ENCODE results near the gene TRA2A.
A peak's percentile ranks its signal among the peaks of the same experiment; 100 is the strongest.

Gene TRA2A

DNA sequence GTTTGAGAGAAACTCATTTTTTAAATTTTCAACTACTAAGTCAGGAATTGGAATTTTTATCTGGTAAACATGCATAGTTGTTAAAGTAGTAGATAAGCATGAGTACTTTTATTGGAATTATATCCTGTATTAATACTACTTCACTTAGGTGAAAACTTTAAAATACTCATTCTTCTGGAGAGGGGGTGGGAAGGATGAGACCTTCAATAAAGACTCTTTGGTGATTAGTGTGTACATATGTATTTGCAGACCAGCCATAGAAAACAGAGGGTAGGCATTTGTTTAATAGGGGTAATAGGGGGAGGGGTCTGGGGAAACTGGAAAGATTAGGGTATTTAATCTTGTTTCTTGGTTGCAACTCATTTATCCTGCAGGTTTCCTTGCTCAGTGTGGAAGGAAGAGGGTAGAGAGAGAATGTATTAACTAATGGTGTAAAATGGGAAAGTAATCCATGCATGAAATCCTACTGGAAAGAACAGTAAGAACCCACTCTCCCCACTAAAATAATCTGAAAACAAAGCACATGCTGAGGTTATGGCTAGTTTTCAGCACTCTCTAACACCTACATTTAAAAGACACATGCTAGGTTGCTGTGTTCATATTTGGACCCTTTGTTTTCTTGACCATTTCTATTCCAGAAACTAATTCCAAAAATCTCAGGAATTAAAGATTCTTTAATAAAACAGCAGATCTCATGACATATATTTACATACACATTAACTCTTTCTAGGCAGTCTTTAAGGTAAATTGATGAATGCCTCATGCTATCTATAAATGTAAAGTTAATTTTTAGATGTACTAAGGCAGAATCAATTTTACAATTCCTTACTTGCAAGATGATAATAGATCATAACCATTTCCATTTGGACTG lies 55.3 kb downstream of the TRA2A start:
- Histone ChIP-seq H3K27me3 (ENCODE audit: control insufficient read depth in 1 of 2, insufficient read depth in 2 of 2, low read length in 2 of 2) (peaks cover 66 to 71% of the 10 kb centered on the region in 2 donors), H3K9ac (ENCODE audit: low read depth in 1 of 2, low read length in 2 of 2) (no peak overlapping the region), H3K27ac (ENCODE audit: low read depth, low read length) (no peak overlapping the region), H3K4me3 (ENCODE audit: low read depth in 1 of 2, low read length in 2 of 2) (no peak overlapping the region), H3K4me1 (ENCODE audit: control insufficient read depth in 1 of 2, insufficient read depth in 2 of 2, low read length in 2 of 2) (peaks cover 16 to 18% of the 10 kb centered on the region in 2 donors), H3K9me3 (ENCODE audit: control insufficient read depth in 1 of 2, low read length in 2 of 2) (no peaks in the 10 kb centered on the region), H3K36me3 (ENCODE audit: control insufficient read depth in 1 of 2, insufficient read depth in 2 of 2, low read length in 2 of 2) (no peaks in the 10 kb centered on the region)

DNA sequence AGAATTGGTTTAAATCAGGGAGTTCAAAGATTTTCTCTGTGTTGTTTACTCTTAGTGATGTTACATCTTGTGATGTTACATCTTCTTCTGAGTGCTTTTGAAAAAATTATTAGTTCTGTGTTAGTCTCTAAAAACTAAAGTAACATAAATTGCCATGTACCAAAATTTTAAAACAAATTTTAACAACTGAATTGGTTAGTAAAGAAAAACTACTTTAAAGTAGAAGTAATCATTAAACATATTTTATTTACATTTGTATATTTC lies 56.3 kb downstream of the TRA2A start:
- Histone ChIP-seq H3K27ac (ENCODE audit: low read depth, low read length) (no peak overlapping the region), H3K27me3 (ENCODE audit: control insufficient read depth in 1 of 2, insufficient read depth in 2 of 2, low read length in 2 of 2) (peaks cover 72 to 77% of the 10 kb centered on the region in 2 donors), H3K9me3 (ENCODE audit: control insufficient read depth in 1 of 2, low read length in 2 of 2) (no peaks in the 10 kb centered on the region), H3K36me3 (ENCODE audit: control insufficient read depth in 1 of 2, insufficient read depth in 2 of 2, low read length in 2 of 2) (no peaks in the 10 kb centered on the region), H3K4me1 (ENCODE audit: control insufficient read depth in 1 of 2, insufficient read depth in 2 of 2, low read length in 2 of 2) (peaks cover 19 to 22% of the 10 kb centered on the region in 2 donors), H3K9ac (ENCODE audit: low read depth in 1 of 2, low read length in 2 of 2) (no peak overlapping the region), H3K4me3 (ENCODE audit: low read depth in 1 of 2, low read length in 2 of 2) (no peak overlapping the region)

DNA sequence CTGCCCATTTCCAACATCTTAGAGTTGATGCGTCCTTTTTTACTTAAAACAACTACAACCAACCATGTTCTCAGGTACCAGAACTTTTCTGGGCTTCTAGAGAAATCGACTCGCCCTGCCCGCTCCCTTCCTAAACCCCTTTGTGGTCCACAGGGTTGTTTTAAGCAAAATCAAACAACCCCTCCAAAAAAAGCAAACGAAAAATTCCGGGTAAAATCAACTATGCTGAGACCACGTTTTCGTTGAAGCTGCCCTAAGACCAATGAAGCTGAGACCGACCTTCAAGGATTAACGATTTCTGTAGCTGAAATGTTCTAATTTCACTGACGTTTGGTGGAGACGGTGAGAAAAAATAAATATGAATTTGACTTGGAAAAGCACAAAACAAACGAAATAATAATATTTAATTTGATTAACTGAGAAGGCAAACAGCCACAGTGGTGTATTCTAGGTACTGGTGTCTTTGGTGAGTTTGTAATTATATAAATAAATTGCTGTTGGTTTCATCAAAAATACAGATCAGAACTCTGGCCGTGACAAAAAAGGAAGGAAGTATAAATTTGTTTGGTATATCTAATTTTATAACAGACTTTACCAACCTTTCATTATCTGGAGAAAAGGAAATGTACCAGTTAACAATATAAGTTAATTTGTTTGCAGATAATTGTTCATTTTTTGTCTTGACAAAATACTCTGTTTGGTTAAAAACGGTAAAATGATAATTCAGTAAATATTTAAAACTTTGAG lies 56.8 kb downstream of the TRA2A start:
- Histone ChIP-seq H3K36me3 (ENCODE audit: control insufficient read depth in 1 of 2, insufficient read depth in 2 of 2, low read length in 2 of 2) (no peaks in the 10 kb centered on the region), H3K9ac (ENCODE audit: low read depth in 1 of 2, low read length in 2 of 2) (no peak overlapping the region), H3K4me3 (ENCODE audit: low read depth in 1 of 2, low read length in 2 of 2) (peak overlapping the region; percentile 36 to 62), H3K27ac (ENCODE audit: low read depth, low read length) (no peak overlapping the region), H3K4me1 (ENCODE audit: control insufficient read depth in 1 of 2, insufficient read depth in 2 of 2, low read length in 2 of 2) (peaks cover 24% of the 10 kb centered on the region in 2 donors), H3K27me3 (ENCODE audit: control insufficient read depth in 1 of 2, insufficient read depth in 2 of 2, low read length in 2 of 2) (peaks cover 77 to 81% of the 10 kb centered on the region in 2 donors), H3K9me3 (ENCODE audit: control insufficient read depth in 1 of 2, low read length in 2 of 2) (no peaks in the 10 kb centered on the region)

DNA sequence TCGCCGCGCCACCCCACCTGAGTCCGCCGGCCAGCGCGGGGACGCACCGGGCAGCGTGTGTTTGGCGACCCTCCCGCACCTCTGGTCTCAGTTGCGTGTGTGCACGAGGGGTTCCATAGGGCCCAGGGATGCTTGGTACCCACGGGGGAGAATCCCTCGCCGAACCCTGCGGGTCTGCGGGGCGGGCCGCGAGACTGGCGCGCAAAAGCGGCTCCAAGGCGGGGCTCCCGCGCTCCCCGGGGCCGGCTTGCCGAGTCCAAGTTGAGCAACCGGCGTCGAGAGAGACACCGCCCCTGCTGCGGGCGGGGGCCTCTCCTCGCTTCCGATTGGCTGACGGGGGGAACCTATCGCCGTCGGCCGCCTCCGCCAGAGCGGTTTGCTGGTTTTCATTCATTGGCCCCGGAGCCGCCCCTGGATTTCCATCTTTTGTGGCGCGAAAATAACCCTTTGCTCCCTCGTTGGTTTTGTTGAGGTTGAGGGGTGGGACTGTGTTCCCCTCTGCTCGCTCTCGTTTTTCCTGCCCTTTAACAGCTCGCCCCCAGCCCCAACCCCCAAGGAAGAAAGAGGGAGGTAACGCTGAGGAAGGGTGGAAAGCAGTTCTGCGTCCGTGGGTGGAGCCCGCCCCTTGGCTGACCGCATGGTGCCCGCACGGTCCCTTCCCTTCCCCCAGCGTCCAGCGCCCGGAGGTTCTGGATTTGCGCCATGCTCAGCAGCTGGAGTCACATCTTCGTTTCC lies 57.5 kb downstream of the TRA2A start:
- H3K27ac ChIP-seq (ENCODE audit: low read depth, low read length) = no peak overlapping the region
- no peaks in the 10 kb centered on the region for H3K36me3 ChIP-seq (ENCODE audit: control insufficient read depth in 1 of 2, insufficient read depth in 2 of 2, low read length in 2 of 2)
- H3K27me3 ChIP-seq (ENCODE audit: control insufficient read depth in 1 of 2, insufficient read depth in 2 of 2, low read length in 2 of 2) = peaks cover 78 to 88% of the 10 kb centered on the region in 2 donors
- H3K4me1 ChIP-seq (ENCODE audit: control insufficient read depth in 1 of 2, insufficient read depth in 2 of 2, low read length in 2 of 2) = peaks cover 25 to 28% of the 10 kb centered on the region in 2 donors
- peak overlapping the region; percentile 62 to 65 for H3K4me3 ChIP-seq (ENCODE audit: low read depth in 1 of 2, low read length in 2 of 2)
- no peaks in the 10 kb centered on the region for H3K9me3 ChIP-seq (ENCODE audit: control insufficient read depth in 1 of 2, low read length in 2 of 2)
- no peak overlapping the region for H3K9ac ChIP-seq (ENCODE audit: low read depth in 1 of 2, low read length in 2 of 2)

DNA sequence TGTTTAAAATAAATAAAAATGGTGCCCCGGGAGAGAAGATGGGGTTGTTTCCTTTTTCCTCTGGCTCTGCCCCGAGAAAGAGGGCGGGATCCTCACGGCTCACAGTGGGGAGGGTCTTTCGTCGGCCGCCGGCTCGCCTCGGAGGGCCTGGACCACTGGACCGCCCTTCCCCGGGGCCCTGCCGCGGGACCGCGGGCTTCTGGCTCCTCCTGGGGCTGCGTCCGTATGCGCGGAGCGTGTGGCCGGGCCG lies 58.0 kb downstream of the TRA2A start:
- H3K9ac ChIP-seq (ENCODE audit: low read depth in 1 of 2, low read length in 2 of 2) = no peak overlapping the region
- H3K36me3 ChIP-seq (ENCODE audit: control insufficient read depth in 1 of 2, insufficient read depth in 2 of 2, low read length in 2 of 2) = no peaks in the 10 kb centered on the region
- H3K4me1 ChIP-seq (ENCODE audit: control insufficient read depth in 1 of 2, insufficient read depth in 2 of 2, low read length in 2 of 2) = peaks cover 26 to 33% of the 10 kb centered on the region in 2 donors
- H3K9me3 ChIP-seq (ENCODE audit: control insufficient read depth in 1 of 2, low read length in 2 of 2) = no peaks in the 10 kb centered on the region
- H3K4me3 ChIP-seq (ENCODE audit: low read depth in 1 of 2, low read length in 2 of 2) = peak overlapping the region; percentile 62 to 65
- H3K27ac ChIP-seq (ENCODE audit: low read depth, low read length) = no peak overlapping the region
- H3K27me3 ChIP-seq (ENCODE audit: control insufficient read depth in 1 of 2, insufficient read depth in 2 of 2, low read length in 2 of 2) = peaks cover 80 to 88% of the 10 kb centered on the region in 2 donors

DNA sequence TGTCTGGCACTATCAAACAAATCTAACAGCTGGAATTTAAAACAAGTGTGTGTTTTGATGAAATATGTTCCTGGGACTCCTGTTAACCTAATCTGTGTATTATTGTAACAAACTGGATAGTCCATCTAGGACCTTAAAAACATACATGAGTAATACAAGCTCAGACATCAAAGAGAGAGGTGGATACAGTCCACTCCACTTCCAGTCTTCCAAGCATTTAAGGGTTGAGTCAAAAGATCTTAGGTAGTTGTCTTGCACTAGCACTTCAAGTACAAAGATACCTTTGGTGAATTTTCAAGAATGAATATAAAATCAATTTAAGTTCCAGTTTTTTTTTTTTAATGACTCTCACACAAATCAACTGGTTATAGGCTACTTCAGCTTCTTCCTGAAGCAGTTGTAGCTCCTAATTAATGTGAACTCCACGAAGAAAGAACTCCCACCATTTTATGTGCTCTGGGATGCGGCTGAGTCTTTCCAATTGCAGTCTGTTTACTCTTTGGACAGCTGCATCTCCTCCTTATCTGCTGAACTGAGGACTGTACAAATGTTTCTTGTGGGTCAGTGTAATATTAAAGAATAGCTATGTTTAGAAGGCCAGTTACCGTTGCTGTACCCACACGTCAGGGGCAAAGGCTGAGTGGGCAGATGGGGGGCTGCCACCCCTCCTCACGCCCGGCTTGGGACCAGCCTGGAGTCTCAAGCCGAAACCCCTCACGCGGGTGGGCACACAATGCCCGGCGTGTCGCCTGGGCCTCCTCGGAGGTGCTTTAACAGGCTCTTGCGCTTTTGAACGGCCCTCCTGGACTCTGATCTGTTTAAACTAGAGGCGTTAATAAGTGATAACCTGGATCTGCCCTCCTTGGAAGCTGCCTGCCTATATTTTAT lies 58.6 kb downstream of the TRA2A start:
- Histone ChIP-seq H3K9me3 (ENCODE audit: control insufficient read depth in 1 of 2, low read length in 2 of 2) (no peaks in the 10 kb centered on the region), H3K9ac (ENCODE audit: low read depth in 1 of 2, low read length in 2 of 2) (no peak overlapping the region), H3K27ac (ENCODE audit: low read depth, low read length) (no peak overlapping the region), H3K36me3 (ENCODE audit: control insufficient read depth in 1 of 2, insufficient read depth in 2 of 2, low read length in 2 of 2) (no peaks in the 10 kb centered on the region), H3K4me1 (ENCODE audit: control insufficient read depth in 1 of 2, insufficient read depth in 2 of 2, low read length in 2 of 2) (peaks cover 31 to 33% of the 10 kb centered on the region in 2 donors), H3K4me3 (ENCODE audit: low read depth in 1 of 2, low read length in 2 of 2) (peak overlapping the region; percentile 62 to 65), H3K27me3 (ENCODE audit: control insufficient read depth in 1 of 2, insufficient read depth in 2 of 2, low read length in 2 of 2) (peaks cover 80 to 89% of the 10 kb centered on the region in 2 donors)

DNA sequence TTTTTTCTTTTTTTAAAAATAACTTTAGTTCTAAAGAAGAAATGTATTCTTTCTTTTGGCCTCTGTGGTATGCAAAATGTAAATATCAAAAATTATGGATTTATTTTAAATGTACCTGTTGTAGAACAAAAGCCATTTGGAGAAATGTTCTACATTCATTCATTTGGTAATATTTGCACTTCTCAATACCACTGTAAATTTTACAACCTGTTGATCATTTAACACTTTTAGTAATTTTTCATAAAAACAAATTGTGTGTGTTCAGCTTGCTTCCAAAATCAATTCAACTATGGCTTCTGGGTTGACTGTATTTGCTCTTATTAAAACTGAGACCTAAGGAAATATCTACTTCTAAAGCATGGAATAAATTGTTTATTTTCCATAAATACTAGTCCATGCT lies 59.2 kb downstream of the TRA2A start:
- Histone ChIP-seq H3K4me3 (ENCODE audit: low read depth in 1 of 2, low read length in 2 of 2) (no peak overlapping the region), H3K4me1 (ENCODE audit: control insufficient read depth in 1 of 2, insufficient read depth in 2 of 2, low read length in 2 of 2) (peaks cover 33 to 35% of the 10 kb centered on the region in 2 donors), H3K9ac (ENCODE audit: low read depth in 1 of 2, low read length in 2 of 2) (no peak overlapping the region), H3K27me3 (ENCODE audit: control insufficient read depth in 1 of 2, insufficient read depth in 2 of 2, low read length in 2 of 2) (peaks cover 81 to 94% of the 10 kb centered on the region in 2 donors), H3K36me3 (ENCODE audit: control insufficient read depth in 1 of 2, insufficient read depth in 2 of 2, low read length in 2 of 2) (no peaks in the 10 kb centered on the region), H3K27ac (ENCODE audit: low read depth, low read length) (no peak overlapping the region), H3K9me3 (ENCODE audit: control insufficient read depth in 1 of 2, low read length in 2 of 2) (no peaks in the 10 kb centered on the region)

DNA sequence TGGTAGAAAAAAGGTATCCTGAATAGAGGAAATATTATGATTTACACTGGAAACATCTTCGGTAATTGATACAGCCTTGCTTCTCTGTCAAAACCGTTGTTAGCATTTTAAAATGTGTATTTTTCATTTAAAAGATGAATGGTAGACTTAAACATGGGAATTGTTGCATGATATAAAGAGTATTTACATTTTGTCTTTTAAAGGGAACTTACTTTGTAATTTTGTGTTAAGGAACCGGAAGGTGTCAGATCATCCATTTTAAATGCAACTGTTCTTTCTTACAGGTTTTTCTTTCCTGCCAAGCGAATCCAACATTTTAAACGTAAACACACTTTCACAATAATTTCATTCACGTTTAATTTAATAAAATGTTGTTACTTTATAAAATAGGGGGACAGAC lies 59.7 kb downstream of the TRA2A start:
- peaks cover 33 to 35% of the 10 kb centered on the region in 2 donors for H3K4me1 ChIP-seq (ENCODE audit: control insufficient read depth in 1 of 2, insufficient read depth in 2 of 2, low read length in 2 of 2)
- H3K4me3 ChIP-seq (ENCODE audit: low read depth in 1 of 2, low read length in 2 of 2) = no peak overlapping the region
- peaks cover 81 to 94% of the 10 kb centered on the region in 2 donors for H3K27me3 ChIP-seq (ENCODE audit: control insufficient read depth in 1 of 2, insufficient read depth in 2 of 2, low read length in 2 of 2)
- no peaks in the 10 kb centered on the region for H3K9me3 ChIP-seq (ENCODE audit: control insufficient read depth in 1 of 2, low read length in 2 of 2)
- H3K27ac ChIP-seq (ENCODE audit: low read depth, low read length) = no peak overlapping the region
- no peaks in the 10 kb centered on the region for H3K36me3 ChIP-seq (ENCODE audit: control insufficient read depth in 1 of 2, insufficient read depth in 2 of 2, low read length in 2 of 2)
- no peak overlapping the region for H3K9ac ChIP-seq (ENCODE audit: low read depth in 1 of 2, low read length in 2 of 2)

DNA sequence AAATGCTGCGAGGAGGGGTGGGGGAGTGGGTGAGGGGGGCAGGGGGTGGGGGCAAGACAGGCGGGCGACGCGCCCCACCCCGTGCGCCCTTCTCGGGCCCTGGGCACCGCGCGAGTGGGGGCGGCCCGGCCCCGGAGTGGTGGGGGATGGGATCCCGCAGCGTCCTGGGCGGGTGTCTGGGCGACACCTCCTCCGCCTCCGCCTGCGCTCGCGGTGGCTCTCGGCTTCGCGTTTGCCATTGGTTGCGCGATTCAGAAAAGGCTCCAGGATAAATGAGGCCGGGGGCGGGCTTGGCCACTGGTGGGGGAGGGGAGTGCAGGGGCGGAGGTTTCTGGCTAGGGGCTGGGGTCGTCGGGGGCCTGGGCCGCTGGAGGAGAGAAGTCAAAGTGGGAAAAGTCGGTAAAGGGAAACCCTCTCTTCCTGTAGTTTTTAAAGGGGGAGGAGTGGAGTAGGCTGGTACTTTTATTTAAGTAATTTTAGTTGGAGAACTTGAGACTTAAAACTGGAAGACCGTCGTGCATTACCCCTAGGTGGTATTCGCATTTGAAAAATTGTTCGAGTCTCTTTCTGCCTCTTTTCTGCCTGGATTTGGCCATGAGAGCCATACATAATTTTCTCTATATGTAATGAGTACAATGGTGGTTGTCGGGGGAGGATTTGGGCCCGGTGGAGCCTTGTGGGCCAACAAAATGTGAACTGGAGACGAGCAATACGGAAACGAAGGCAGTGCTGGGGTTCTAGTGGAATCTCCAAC lies 60.5 kb downstream of the TRA2A start:
- Histone ChIP-seq H3K27me3 (ENCODE audit: control insufficient read depth in 1 of 2, insufficient read depth in 2 of 2, low read length in 2 of 2) (peaks cover 74 to 94% of the 10 kb centered on the region in 2 donors), H3K36me3 (ENCODE audit: control insufficient read depth in 1 of 2, insufficient read depth in 2 of 2, low read length in 2 of 2) (no peaks in the 10 kb centered on the region), H3K4me3 (ENCODE audit: low read depth in 1 of 2, low read length in 2 of 2) (peak overlapping the region in 1 of 2 donors; percentile 43), H3K9ac (ENCODE audit: low read depth in 1 of 2, low read length in 2 of 2) (no peak overlapping the region), H3K4me1 (ENCODE audit: control insufficient read depth in 1 of 2, insufficient read depth in 2 of 2, low read length in 2 of 2) (peaks cover 33 to 35% of the 10 kb centered on the region in 2 donors), H3K9me3 (ENCODE audit: control insufficient read depth in 1 of 2, low read length in 2 of 2) (no peaks in the 10 kb centered on the region), H3K27ac (ENCODE audit: low read depth, low read length) (no peak overlapping the region)

Measured in duodenal mucosa (tissue), 2 donors.